OCI-LY1 (cell line): ENCODE results near the gene CKMT2.

Source experiments
- CTCF ChIP-seq: fragments of 200-600 bp; sonication (generic), shearing (Covaris generic); IDR thresholded peaks from 2 replicates; pipeline ENCODE4 v1.5.1; 2017; ENCODE audit warnings: mild to moderate bottlenecking, antibody characterized with exemption, low read length, moderate library complexity, mixed read lengths
- EZH2 ChIP-seq: fragments of 200-600 bp; sonication (generic), shearing (Covaris generic); IDR thresholded peaks from 2 replicates; pipeline ENCODE4 v1.8.0; 2017; ENCODE audit warnings: borderline replicate concordance, mixed run types, mild to moderate bottlenecking, antibody characterized with exemption, low read length, moderate library complexity, mixed read lengths

DNA sequence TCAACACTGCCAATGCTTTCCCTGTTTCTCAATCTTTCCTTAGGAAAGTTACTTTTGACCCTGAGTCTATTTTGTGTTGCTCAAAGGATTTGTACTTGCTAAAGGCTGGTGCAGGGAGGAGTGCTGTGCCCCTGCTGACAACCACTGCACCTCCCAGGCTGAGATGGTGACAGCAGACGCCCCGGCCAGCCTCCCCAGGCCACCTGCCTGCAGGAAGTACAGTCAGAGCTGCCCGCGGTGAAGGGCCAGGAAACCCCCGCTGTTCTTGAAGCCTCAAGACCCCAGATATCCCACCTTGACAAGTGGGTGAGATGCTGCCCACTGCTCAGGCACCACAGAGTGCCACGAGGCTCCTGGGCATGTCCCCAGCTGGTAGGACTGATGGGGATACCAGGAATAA is 44.2 kb upstream of the CKMT2 start:
- TF ChIP-seq CTCF (no peak), EZH2 (no peak)
